Cardiac muscle cell (in vitro differentiated cells and primary cell): Measurements from ENCODE around the gene PRLR. TPM values are rescaled to one million over a fixed set of nuclear protein-coding genes. Genes with fewer than 3 reads are reported as not detected.

Experiments
- DNase-seq, 2 donors: peaks; one replicate each; pipeline versions ENCODE4 v3.0.0 to v3.0.0-alpha.2; 2010 to 2017; ENCODE audit warnings: low read depth in 1 of 2, low spot score in 1 of 2
- H3K27ac ChIP-seq: fragments of 200-600 bp; sonication (generic); 2 replicates; pipeline ENCODE4 v1.5.1; 2016
- H3K27me3 ChIP-seq: fragments of 200-600 bp; sonication (generic); 2 replicates; pipeline ENCODE4 v1.6.0; 2016; ENCODE audit warnings: control low read depth
- H3K36me3 ChIP-seq: fragments of 200-600 bp; sonication (generic); 2 replicates; pipeline ENCODE4 v1.5.1; 2016; ENCODE audit warnings: control low read depth
- H3K4me1 ChIP-seq: fragments of 200-600 bp; sonication (generic); 2 replicates; pipeline ENCODE4 v1.8.1; 2017; ENCODE audit warnings: low read depth, mild to moderate bottlenecking, mixed run types
- H3K4me3 ChIP-seq: fragments of 200-600 bp; sonication (generic); 2 replicates; pipeline ENCODE4 v1.5.1; 2016; ENCODE audit warnings: mild to moderate bottlenecking
- H3K9me3 ChIP-seq: fragments of 200-600 bp; sonication (generic); 2 replicates; pipeline ENCODE4 v1.5.1; 2017; ENCODE audit warnings: low read depth, mild to moderate bottlenecking, control low read depth
- CTCF ChIP-seq: IDR thresholded peaks from 2 replicates; pipeline ENCODE4 v1.5.1; 2012; ENCODE audit warnings: low read depth, mild to moderate bottlenecking, low read length
- polyA plus RNA-seq: library from polyadenylated mRNA; unstranded; fragments of >200 nt; fragmentation: Nextera tagmentation; extraction: Ambion mirVana; gene quantifications from 2 replicates; pipeline ENCODE4 v1.2.1, GENCODE V29; 2016
- total RNA-seq: library from RNA; depleted of rRNA; stranded (reverse); fragments of >200 nt; gene quantifications from 2 replicates; pipeline ENCODE4 v1.2.3, GENCODE V29; 2016

Gene PRLR
- total and polyA plus RNA-seq, 2 experiments from 2014 or later: 0.06 TPM; not detected in 1

DNA sequence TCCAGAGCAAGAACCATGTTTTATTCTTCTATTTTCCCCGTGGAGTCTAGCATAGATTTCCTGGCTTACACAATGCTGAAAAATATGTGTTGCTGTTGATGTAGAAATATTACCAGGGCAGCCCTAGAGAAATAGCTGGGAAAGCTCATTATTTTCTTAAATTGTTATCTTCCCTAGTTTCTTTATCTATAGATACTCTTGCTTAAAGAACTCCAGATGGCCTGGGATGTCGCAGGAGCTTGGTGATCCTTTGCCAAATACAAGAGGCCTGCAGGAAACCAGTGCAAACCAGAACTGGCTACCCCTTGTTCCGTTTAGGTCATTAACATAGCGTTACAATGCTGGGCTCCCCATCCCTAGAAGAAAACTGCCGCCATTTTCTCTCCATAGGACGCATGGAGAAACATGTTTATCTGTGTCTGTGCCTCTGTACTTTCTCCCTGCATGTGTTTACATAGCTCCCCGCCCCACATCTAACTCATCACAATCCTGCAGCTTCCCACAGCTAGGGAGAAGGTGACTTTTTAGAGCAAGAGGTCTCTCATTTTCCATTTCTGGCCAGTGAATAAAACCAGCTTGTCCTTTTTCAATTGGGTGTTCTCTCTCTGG, 6.4 kb downstream of the PRLR start:
- Histone ChIP-seq H3K4me1 (peaks cover 3% of the 10 kb centered on the region), H3K27me3 (no peaks in the 10 kb centered on the region), H3K36me3 (no peaks in the 10 kb centered on the region), H3K9me3 (no peaks in the 10 kb centered on the region), H3K27ac (no peak overlapping the region), H3K4me3 (no peak overlapping the region)
- TF ChIP-seq CTCF: no peak
- DNase-seq: peak in 1 of 2 donors; percentile 96

- no peak for TF ChIP-seq CTCF
- DNase-seq: no peak
- H3K27me3 ChIP-seq: no peaks in the 10 kb centered on the region
- no peak overlapping the region for H3K27ac ChIP-seq
- no peaks in the 10 kb centered on the region for H3K36me3 ChIP-seq
- H3K4me3 ChIP-seq: no peak overlapping the region
- no peaks in the 10 kb centered on the region for H3K9me3 ChIP-seq
- peaks cover 3% of the 10 kb centered on the region for H3K4me1 ChIP-seq
Observed at GRCh38 chr5:35220967-35221366, 9.3 kb downstream of the PRLR start.

DNA sequence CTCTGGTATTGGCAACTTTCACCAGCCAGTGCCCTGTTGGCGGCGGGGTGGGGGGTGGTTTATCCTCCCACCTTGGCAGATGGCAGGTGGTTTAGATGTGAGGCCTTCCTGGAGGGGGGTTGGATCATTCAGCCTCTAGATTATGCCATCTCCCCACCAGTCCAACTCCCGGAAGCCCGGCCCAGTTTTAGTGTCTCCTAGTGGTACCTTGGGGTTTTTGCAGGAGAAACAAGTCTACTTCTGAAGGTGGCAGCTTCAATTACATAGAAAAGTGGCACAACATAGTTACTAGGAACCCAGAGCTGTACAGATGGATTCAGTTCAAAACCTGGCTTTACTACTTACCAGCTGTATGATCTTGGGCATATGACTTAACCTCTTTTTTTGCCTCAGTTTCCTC, 11.3 kb downstream of the PRLR start:
- Histone ChIP-seq H3K36me3 (no peaks in the 10 kb centered on the region), H3K27me3 (no peaks in the 10 kb centered on the region), H3K4me3 (no peak overlapping the region), H3K4me1 (peaks cover 3% of the 10 kb centered on the region), H3K27ac (no peak overlapping the region), H3K9me3 (no peaks in the 10 kb centered on the region)
- no peak for TF ChIP-seq CTCF
- no peak for DNase-seq

DNA sequence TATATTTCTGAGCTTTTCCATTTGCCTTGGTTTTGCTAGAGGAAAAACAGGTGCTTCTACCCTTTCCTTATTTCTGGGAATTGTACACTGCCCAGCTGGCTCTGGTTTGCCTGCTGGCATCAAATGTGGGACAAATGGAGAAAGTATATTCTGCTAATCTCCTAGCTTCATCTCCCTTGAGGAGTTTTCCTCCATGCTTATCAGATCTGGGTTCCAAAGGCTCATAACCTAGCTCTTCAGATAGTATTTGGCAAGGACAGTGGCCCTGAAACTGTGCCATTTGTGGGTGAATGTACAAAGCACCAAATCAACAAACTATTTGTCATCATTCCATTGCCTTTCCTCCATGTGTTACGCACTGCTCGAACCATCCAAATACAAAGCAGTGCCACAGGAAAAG, 16.2 kb downstream of the PRLR start:
- Histone ChIP-seq H3K27me3 (peaks cover 3% of the 10 kb centered on the region), H3K36me3 (no peaks in the 10 kb centered on the region), H3K27ac (no peak overlapping the region), H3K4me1 (no peaks in the 10 kb centered on the region), H3K4me3 (no peak overlapping the region), H3K9me3 (no peaks in the 10 kb centered on the region)
- no peak for DNase-seq
- TF ChIP-seq CTCF: no peak

DNA sequence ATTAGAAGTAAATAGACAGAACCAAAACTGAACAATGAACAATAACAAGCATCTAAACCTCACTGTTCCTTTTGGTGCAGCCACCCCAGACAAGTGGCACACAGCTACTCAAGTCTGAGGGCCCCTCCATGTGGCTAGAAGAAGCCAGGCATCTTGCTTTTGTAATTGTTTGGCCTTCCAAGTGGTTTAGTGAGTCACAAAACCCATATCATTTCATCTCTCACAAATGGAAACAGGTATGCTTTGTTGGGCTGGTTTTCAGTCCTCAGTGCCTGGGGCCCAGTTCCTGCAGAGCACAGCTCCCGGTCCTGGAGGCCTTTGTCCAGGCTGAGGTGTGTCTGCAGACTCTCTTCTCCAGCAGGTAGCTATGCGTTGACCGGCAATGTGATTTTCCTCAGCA, 16.7 kb downstream of the PRLR start:
- no peaks in the 10 kb centered on the region for H3K4me1 ChIP-seq
- H3K4me3 ChIP-seq: no peak overlapping the region
- H3K27me3 ChIP-seq: peaks cover 3% of the 10 kb centered on the region
- DNase-seq: no peak
- H3K36me3 ChIP-seq: no peaks in the 10 kb centered on the region
- H3K9me3 ChIP-seq: no peaks in the 10 kb centered on the region
- no peak overlapping the region for H3K27ac ChIP-seq
- TF ChIP-seq CTCF: no peak
